HEK293 (cell line): ENCODE measurements around the gene KIAA0319L.

Experiments
- CTCF ChIA-PET: fragments of 350-600 bp; formaldehyde crosslinking; extraction: SDS; loops from one replicate; lab custom pipeline; 2021; ENCODE audit warnings: antibody characterized with exemption; lab: Yijun Ruan, JAX
- POLR2A ChIA-PET: fragments of 300-600 bp; formaldehyde crosslinking; extraction: SDS; loops from one replicate; lab custom pipeline; 2020; ENCODE audit warnings: antibody characterized with exemption, inconsistent platforms; lab: Yijun Ruan, JAX
- H3K27ac ChIP-seq: fragments of 200-500 bp; sonication (Bioruptor generic); 2 replicates; pipeline ENCODE4 v1.5.1; 2014; ENCODE audit warnings: low read depth, low read length, control low read depth, inconsistent platforms; ENCODE audit errors: extremely low read depth
- H3K36me3 ChIP-seq, 2 experiments: fragments of 200-500 bp in 1 of 2; sonication (Bioruptor generic) in 1 of 2; 1 replicate in 1 of 2; 2 replicates in 1 of 2; pipeline ENCODE4 v1.5.1; 2014 to 2017; ENCODE audit warnings: inconsistent platforms in 2 of 2, low read length in 2 of 2; ENCODE audit not compliant: control insufficient read depth in 2 of 2, insufficient read depth in 1 of 2
- H3K4me1 ChIP-seq: fragments of 200-500 bp; sonication (Bioruptor generic); 2 replicates; pipeline ENCODE4 v1.5.1; 2014; ENCODE audit warnings: mild to moderate bottlenecking, low read length, inconsistent platforms; ENCODE audit not compliant: control insufficient read depth, insufficient read depth
- H3K4me3 ChIP-seq: 2 replicates; pipeline ENCODE4 v1.5.1; 2011; ENCODE audit warnings: low read depth, mild to moderate bottlenecking, control low read depth, low read length, moderate library complexity
- H3K9me3 ChIP-seq: fragments of 200-500 bp; sonication (Bioruptor generic); 2 replicates; pipeline ENCODE4 v1.5.1; 2014; ENCODE audit warnings: low read depth, low read length, inconsistent platforms; ENCODE audit not compliant: control insufficient read depth, insufficient read depth
- GLIS1 ChIP-seq: fragments of 450-650 bp; formaldehyde crosslinking; IDR thresholded peaks from 2 replicates; pipeline ENCODE4 v1.5.1; 2016; ENCODE audit warnings: missing biosample characterization, missing genetic modification characterization
- HIC1 ChIP-seq: fragments of 450-650 bp; formaldehyde crosslinking; IDR thresholded peaks from 2 replicates; pipeline ENCODE4 v1.5.1; 2016; ENCODE audit warnings: missing biosample characterization, missing genetic modification characterization
- HOXD13 ChIP-seq: sonication (generic); formaldehyde crosslinking; IDR thresholded peaks from 2 replicates; pipeline ENCODE4 v1.8.0; 2022; ENCODE audit warnings: missing genetic modification reagents, borderline replicate concordance
- KLF1 ChIP-seq: fragments of 450-650 bp; formaldehyde crosslinking; IDR thresholded peaks from 2 replicates; pipeline ENCODE4 v1.5.1; 2016; ENCODE audit warnings: missing biosample characterization, missing genetic modification characterization
- KLF10 ChIP-seq: fragments of 450-650 bp; IDR thresholded peaks from 2 replicates; pipeline ENCODE4 v1.5.1; 2018; ENCODE audit warnings: missing biosample characterization, mild to moderate bottlenecking, missing genetic modification characterization
- MZF1 ChIP-seq: fragments of 450-650 bp; formaldehyde crosslinking; IDR thresholded peaks from 2 replicates; pipeline ENCODE4 v1.5.1; 2017; ENCODE audit warnings: missing biosample characterization, missing genetic modification characterization, borderline replicate concordance
- OSR2 ChIP-seq: fragments of 450-650 bp; formaldehyde crosslinking; IDR thresholded peaks from 2 replicates; pipeline ENCODE4 v1.5.1; 2016; ENCODE audit warnings: missing biosample characterization, missing genetic modification characterization
- OVOL3 ChIP-seq: fragments of 450-650 bp; formaldehyde crosslinking; IDR thresholded peaks from 2 replicates; pipeline ENCODE4 v1.5.1; 2016; ENCODE audit warnings: missing biosample characterization, missing genetic modification characterization
- RBAK ChIP-seq: fragments of 450-650 bp; formaldehyde crosslinking; IDR thresholded peaks from 2 replicates; pipeline ENCODE4 v1.5.1; 2016; ENCODE audit warnings: missing biosample characterization, missing genetic modification characterization
- ZBTB17 ChIP-seq: fragments of 450-650 bp; formaldehyde crosslinking; IDR thresholded peaks from 2 replicates; pipeline ENCODE4 v1.5.1; 2016; ENCODE audit warnings: missing biosample characterization, missing genetic modification characterization
- ZIC2 ChIP-seq: fragments of 450-650 bp; formaldehyde crosslinking; IDR thresholded peaks from 2 replicates; pipeline ENCODE4 v1.5.1; 2016; ENCODE audit warnings: missing biosample characterization, missing genetic modification characterization
- ZNF10 ChIP-seq: fragments of 450-650 bp; formaldehyde crosslinking; IDR thresholded peaks from 2 replicates; pipeline ENCODE4 v1.5.1; 2017; ENCODE audit warnings: missing biosample characterization, missing genetic modification characterization
- ZNF133 ChIP-seq: fragments of 450-650 bp; formaldehyde crosslinking; IDR thresholded peaks from 2 replicates; pipeline ENCODE4 v1.5.1; 2016; ENCODE audit warnings: missing biosample characterization, missing genetic modification characterization
- ZNF138 ChIP-seq: fragments of 450-650 bp; formaldehyde crosslinking; IDR thresholded peaks from 2 replicates; pipeline ENCODE4 v1.5.1; 2016; ENCODE audit warnings: missing biosample characterization, missing genetic modification characterization, borderline replicate concordance
- ZNF16 ChIP-seq: fragments of 450-650 bp; formaldehyde crosslinking; IDR thresholded peaks from 2 replicates; pipeline ENCODE4 v1.5.1; 2016; ENCODE audit warnings: low read depth, missing biosample characterization, missing genetic modification characterization
- ZNF24 ChIP-seq: fragments of 450-650 bp; formaldehyde crosslinking; IDR thresholded peaks from 2 replicates; pipeline ENCODE4 v1.5.1; 2016; ENCODE audit warnings: missing biosample characterization, missing genetic modification characterization
- ZNF544 ChIP-seq: fragments of 450-650 bp; formaldehyde crosslinking; IDR thresholded peaks from 2 replicates; pipeline ENCODE4 v1.5.0; 2017; ENCODE audit warnings: missing biosample characterization, missing genetic modification characterization
- ZNF561 ChIP-seq: fragments of 450-650 bp; IDR thresholded peaks from 2 replicates; pipeline ENCODE4 v1.5.1; 2018; ENCODE audit warnings: missing biosample characterization, missing genetic modification characterization, borderline replicate concordance
- ZNF580 ChIP-seq: fragments of 450-650 bp; formaldehyde crosslinking; IDR thresholded peaks from 2 replicates; pipeline ENCODE4 v1.5.1; 2016; ENCODE audit warnings: missing biosample characterization, missing genetic modification characterization
- TF ChIP-seq, protein P1 (sequence below): fragments of 450-650 bp; formaldehyde crosslinking; IDR thresholded peaks from 2 replicates; pipeline ENCODE4 v1.5.1; 2016; ENCODE audit warnings: missing biosample characterization, missing genetic modification characterization
- TF ChIP-seq, protein P2 (sequence below): fragments of 450-650 bp; formaldehyde crosslinking; IDR thresholded peaks from 2 replicates; pipeline ENCODE4 v1.5.1; 2016; ENCODE audit warnings: missing biosample characterization, missing genetic modification characterization

Gene KIAA0319L

DNA sequence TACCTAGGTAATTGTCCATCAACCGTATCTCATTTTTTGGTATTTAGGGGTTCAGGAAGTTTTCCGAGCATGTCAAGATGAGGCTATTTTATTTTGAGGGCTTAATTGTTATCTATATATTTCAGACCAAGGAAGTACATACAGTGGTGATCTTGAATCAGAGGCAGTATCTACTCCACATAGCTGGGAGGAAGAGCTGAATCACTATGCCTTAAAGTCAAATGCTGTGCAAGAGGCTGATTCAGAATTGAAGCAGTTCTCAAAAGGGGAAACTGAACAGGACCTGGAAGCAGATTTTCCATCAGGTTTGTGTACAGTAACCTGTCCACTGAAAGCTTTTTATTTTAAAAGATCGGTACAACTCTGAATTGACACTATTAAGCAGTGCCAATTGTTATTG lies 158.5 kb downstream of the KIAA0319L start (continued):
- TF ChIP-seq ZNF580 (tag by site-specific recombination) (no peak), ZIC2 (tag by site-specific recombination) (no peak), MZF1 (tag by site-specific recombination) (no peak), OSR2 (tag by site-specific recombination) (no peak), ZNF544 (tag by site-specific recombination) (no peak), KLF10 (tag by site-specific recombination) (no peak), ZNF24 (tag by site-specific recombination) (no peak), ZBTB17 (tag by site-specific recombination) (no peak), ZNF561 (no peak), OVOL3 (tag by site-specific recombination) (no peak)

DNA sequence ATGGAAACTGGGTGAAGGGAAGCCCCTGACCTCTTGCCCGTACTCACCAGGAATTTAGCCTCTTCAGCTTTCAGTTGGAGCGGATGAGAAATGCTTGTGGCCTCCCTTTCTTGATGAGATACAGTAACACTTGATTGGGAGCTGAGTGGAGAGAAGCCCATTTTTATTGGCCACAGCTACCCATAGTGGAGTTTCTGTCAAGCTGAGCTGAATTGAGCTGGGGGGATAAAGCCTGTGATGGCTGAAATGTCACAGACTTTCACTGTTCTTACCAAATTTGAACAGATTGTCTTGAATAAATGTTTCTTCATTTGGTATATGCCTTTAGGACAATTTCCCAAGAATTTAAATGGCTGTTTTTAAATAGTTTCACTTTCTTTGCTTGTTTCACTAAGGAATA lies 162.8 kb downstream of the KIAA0319L start:
- POLR2A ChIA-PET = interaction anchor here (0.6 kb wide), 1 partner anchor 38 kb away, joined by 4 read pairs; no protein-coding TSS in a partner anchor
- CTCF ChIA-PET = interaction anchor here (0.7 kb wide), 1 partner anchor 26 kb away, joined by 3 read pairs; no protein-coding TSS in a partner anchor
- Histone ChIP-seq H3K4me1 (no peaks in the 10 kb centered on the region), H3K27ac (no peak overlapping the region), H3K4me3 (no peak overlapping the region), H3K36me3 (peaks cover 56 to 91% of the 10 kb centered on the region in 2 experiments), H3K9me3 (no peaks in the 10 kb centered on the region)
- TF ChIP-seq HOXD13 (CRISPR knock-in tag) (no peak), OVOL3 (tag by site-specific recombination) (no peak), ZNF138 (tag by site-specific recombination) (no peak), RBAK (tag by site-specific recombination) (no peak)
- TF ChIP-seq, protein P1, sequence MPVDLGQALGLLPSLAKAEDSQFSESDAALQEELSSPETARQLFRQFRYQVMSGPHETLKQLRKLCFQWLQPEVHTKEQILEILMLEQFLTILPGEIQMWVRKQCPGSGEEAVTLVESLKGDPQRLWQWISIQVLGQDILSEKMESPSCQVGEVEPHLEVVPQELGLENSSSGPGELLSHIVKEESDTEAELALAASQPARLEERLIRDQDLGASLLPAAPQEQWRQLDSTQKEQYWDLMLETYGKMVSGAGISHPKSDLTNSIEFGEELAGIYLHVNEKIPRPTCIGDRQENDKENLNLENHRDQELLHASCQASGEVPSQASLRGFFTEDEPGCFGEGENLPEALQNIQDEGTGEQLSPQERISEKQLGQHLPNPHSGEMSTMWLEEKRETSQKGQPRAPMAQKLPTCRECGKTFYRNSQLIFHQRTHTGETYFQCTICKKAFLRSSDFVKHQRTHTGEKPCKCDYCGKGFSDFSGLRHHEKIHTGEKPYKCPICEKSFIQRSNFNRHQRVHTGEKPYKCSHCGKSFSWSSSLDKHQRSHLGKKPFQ (tag by site-specific recombination) = no peak
- TF ChIP-seq, protein P2, sequence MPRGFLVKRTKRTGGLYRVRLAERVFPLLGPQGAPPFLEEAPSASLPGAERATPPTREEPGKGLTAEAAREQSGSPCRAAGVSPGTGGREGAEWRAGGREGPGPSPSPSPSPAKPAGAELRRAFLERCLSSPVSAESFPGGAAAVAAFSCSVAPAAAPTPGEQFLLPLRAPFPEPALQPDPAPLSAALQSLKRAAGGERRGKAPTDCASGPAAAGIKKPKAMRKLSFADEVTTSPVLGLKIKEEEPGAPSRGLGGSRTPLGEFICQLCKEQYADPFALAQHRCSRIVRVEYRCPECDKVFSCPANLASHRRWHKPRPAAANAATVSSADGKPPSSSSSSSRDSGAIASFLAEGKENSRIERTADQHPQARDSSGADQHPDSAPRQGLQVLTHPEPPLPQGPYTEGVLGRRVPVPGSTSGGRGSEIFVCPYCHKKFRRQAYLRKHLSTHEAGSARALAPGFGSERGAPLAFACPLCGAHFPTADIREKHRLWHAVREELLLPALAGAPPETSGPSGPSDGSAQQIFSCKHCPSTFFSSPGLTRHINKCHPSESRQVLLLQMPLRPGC (tag by site-specific recombination) = no peak

DNA sequence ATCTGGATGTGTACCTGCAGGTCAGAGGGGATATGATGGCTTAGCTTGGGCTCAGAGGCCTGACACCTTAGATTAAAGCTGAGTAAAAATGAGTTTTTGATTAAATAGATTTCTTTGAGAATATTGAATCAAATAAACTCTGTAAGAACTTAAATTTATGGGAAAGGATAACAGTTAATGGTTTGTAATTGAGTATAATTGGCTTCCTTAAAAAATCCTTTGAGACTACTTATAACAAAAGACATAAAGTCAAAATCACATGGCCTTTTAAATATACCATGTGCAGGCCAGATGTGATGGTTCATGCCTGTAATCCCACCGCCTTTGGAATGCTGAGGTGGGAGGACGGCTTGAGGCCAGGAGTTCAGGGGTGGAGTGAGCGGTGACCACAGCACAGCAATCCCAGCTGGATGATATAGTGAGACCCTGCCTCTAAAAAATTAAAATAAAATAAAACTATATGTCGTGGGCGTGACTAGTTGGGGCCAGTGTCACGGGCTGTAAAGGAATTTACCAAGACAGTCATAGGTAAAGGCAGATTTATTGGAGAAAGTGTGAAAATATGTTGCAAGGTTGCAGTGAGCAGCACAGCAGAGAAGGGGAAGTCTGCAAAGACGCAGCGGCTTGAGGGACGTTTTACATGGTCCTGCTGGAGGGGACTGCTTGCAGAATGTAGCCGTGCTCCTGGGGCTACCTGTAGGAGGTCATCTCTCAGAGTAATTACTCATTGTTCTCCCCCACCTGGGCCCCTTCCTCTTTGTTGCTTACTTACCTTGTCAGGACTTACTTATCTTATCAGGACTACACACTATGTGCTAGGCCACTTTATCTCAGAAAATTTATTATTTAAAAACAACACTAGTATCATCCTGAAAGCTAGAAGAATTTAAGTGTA lies 166.4 kb downstream of the KIAA0319L start:
- TF ChIP-seq ZNF16 (tag by site-specific recombination) (no peak), KLF1 (no peak), HIC1 (tag by site-specific recombination) (no peak), ZNF10 (tag by site-specific recombination) (no peak), ZNF133 (tag by site-specific recombination) (peak; percentile 93), ZNF544 (tag by site-specific recombination) (no peak), GLIS1 (tag by site-specific recombination) (no peak)
- TF ChIP-seq, all 188 proteins: peak for 1
- Histone ChIP-seq H3K36me3 (peaks cover 38 to 86% of the 10 kb centered on the region in 2 experiments), H3K4me1 (no peaks in the 10 kb centered on the region), H3K9me3 (no peaks in the 10 kb centered on the region), H3K27ac (no peak overlapping the region), H3K4me3 (no peak overlapping the region)
- CTCF ChIA-PET = interaction anchor here (1.0 kb wide), 1 partner anchor 43 kb away, joined by 3 read pairs; no protein-coding TSS in a partner anchor
- POLR2A ChIA-PET = no interaction called here
